Erythroblast (primary cell): ENCODE results near the gene PRUNE2.
"Not testable (repeated sequence)": the region's sequence is repeated elsewhere in the genome, so short reads cannot be mapped to it uniquely, and the experiment has no call there.

Source experiments
- GATA1 ChIP-seq: IDR thresholded peaks from 2 replicates; pipeline ENCODE4 v1.6.1; 2011; ENCODE audit warnings: low read depth, mild to moderate bottlenecking, control low read depth, low read length, moderate library complexity
- POLR2A ChIP-seq: IDR thresholded peaks from 2 replicates; pipeline ENCODE4 v1.6.1; 2011; ENCODE audit warnings: mild to moderate bottlenecking, low read length

GRCh38 chr9:76593961-76594735 is 311.8 kb downstream of the PRUNE2 start:
- TF ChIP-seq POLR2A, GATA1: not testable (repeated sequence)
